GM19438 (cell line): ENCODE results near the gene SLC6A6.

ENCODE experiments used
- ATAC-seq: cut with Tn5 transposase; IDR thresholded peaks from one replicate; pipeline ENCODE4 v1.9.1; 2021; ENCODE audit warnings: low read depth; ENCODE audit not compliant: unreplicated experiment

The SLC6A6 gene

DNA sequence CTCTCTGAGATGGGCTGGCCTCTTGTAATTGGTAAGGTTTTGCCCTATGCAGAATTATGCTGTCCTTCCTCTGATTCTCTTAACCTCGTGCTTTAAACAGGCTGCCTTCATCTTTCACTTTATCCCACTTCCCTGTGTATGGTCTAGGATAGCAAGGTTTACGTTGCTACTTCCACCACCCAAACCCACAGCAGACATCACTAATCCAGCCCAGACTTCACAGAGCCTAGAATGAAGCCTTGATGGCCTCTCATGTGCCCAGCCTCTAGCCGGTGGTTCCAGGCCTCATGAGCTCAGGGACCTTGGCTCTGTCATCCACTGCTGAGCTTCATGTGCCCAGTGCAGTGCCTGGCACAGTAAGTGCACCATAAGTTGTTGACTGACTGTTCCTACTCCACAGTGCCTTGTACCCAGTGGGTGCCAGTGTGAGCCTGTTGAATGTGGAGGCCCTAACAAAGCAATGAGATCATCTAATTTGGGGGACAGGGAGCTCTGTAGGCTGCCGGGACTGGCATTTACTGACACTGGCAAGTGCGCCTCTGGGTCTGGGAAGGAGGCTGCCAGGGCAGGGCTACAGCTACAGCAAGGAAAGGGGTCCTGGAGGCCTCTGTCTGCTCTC is 12.5 kb downstream of the SLC6A6 start:
- no peak for ATAC-seq

DNA sequence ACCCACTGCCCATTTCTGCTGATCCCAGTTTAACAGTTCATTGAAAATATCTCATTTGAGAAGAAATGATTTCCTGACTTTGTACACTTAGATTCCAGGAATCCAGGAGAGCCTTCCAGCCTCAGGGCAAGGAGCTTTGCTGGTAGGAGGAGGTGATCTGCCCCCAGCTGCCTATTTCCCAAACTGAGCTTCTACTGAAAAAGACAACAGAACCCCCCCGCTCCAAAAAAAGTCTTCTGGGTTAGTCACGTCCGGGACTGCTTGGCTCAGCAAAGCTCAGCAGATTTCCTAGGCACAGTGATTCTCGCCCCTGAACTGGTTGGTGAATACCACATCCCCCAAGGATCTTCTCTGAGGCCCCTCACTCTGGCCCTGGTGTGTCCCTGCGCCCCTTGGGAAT is 13.1 kb downstream of the SLC6A6 start:
- no peak for ATAC-seq

DNA sequence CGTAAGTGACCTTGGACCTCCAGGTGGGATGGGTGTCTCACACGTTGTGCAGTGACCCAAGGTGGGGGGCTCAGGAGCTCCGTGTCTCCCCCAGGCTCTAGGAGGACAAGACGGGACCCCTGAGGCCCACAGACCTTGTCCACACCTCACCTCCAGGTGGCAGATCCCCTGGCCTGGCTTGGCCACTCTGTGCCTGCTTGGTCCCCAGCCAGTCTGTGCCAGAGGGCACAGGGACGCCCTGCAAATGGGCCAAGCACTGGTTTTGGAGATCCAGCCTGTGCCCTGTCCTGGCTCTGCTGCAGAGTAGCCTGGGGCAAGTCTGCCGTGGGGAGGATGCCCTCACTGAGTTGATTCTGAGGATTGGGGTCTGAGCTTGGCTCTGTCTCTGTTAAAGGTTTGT is 14.0 kb downstream of the SLC6A6 start:
- ATAC-seq = no peak

DNA sequence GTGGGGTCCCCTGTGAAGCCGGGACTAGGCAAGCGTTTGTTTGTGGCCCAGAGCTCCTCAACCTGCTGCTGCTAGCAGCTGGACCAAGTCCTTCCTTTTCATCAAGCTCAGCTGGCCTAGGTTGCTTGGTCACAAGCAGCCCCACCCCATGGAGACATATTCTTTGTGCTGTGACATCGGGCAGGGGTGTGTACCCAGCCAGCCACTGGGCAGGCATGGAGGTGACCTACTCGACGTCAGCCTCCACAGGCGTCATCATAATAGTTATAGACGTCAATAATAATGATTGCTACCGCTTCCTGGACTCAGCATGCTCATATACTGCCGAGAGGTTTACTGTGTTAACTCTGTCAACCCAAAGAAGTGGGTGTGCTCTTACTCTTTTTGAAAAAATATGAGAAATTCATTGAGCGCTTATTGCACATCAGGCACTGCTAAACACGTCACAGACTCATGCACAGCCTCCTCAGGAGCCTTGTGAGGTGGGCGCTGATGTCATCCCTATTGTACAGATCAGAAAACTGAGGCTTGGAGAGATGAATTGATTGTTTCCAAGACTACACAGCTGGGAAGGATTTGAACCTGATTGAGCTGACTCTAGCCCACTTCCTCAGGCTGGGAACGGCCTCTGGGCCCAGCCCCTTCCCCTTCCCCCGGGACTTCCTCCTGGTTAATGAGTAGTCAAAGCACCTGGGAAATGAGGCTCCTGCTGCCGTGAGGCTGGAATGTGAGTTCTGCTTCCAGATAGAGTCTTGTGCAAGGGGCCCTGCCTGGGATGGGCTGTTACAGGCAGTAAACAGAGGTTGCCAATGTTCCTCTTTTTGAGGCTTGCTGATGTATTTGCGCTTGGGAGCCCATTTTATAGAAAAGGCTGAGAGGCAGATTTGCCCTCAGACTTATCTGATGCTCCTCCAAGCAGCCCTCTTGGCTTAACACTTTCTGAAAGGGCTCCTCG is 16.2 kb downstream of the SLC6A6 start:
- no peak for ATAC-seq

DNA sequence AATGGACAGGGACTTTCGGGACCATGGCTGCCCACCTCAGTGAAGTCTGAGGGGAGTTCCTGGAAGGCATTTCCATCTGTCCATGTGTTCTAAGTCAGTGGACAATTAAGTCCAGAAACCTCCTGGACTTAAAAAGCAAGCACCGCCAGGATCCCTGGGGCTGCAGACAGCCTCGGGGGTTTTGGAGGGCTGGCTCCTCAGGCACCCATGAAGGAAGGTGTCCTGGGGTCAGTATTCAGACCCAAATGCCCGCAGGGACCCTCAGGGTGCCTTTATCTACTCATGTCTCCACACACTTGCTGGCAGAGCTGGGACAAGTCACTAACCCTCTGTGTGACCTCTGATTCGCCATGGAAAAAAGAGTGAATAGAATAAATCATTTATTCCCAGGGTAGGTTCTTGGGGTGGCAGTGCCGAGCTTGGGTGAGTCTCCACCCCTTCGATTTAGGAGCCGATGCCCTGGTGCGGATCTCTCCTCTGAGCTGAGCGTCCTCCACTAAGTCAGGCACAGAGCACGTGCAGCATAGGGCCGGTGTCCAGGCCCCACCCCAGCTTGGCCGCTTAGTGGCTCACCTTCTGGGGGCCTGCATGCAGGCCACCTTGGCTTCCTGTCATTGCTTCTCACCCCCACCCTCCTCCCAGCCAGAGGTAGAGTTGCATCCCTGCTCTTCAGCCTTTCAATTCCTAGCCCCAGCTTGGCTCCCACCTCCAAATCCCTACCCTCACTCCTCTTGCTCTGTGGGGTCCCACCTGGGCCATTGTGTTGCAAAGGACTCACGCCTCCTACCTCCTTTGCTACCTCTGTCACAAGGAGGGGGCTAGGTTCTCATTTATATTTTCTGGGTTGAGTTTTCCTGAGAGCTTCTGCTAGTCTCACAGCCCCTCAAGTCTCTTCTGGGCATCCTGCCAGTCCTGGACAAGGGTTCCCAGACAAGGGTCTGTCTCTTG is 19.9 kb downstream of the SLC6A6 start:
- no peak for ATAC-seq

DNA sequence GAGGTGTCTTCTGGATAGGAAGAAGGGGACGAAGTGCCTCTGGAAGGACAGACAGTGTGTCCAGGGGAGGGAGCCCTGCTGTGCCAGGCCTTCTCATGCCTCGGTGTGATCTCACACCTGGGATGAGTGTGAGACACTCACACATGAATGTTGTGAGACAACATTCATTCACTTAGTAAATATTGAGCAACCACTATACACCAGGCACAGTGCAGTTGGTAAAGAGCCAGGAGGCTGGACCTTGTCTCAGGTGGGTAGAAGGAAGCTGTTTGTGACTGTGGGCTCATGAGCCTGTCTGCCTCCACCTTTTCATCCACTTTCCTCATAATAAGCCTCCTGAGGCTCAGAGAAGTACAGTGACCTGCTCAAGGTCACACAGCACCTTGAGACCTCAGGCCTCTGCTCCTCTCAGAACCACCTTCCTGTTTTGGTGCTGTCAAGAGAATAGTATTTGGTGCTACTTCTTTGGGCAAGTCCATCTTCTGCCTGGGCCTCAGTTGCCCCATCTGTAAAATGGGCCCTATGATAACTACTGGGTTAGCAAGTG is 20.9 kb downstream of the SLC6A6 start:
- no peak for ATAC-seq

DNA sequence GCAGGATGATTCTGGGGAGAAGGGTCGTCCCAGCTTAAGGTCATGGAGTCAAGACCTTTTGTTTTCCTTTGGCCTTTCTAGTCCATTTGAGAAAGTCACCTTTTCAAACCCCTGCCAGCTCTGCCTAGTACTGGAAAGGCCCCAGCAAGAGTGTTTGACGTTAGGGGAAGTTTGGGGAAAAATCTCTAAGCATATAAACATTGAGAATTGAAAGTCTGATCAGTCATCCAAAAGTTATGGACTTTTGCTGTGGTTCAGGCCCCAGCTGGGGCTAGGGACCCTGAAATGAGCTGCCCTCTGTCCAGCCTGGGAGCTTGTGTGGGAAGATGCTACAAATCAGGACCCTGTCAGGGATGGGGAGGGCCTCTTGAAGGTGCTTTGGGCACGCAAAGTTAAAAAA is 21.6 kb downstream of the SLC6A6 start:
- ATAC-seq = no peak

DNA sequence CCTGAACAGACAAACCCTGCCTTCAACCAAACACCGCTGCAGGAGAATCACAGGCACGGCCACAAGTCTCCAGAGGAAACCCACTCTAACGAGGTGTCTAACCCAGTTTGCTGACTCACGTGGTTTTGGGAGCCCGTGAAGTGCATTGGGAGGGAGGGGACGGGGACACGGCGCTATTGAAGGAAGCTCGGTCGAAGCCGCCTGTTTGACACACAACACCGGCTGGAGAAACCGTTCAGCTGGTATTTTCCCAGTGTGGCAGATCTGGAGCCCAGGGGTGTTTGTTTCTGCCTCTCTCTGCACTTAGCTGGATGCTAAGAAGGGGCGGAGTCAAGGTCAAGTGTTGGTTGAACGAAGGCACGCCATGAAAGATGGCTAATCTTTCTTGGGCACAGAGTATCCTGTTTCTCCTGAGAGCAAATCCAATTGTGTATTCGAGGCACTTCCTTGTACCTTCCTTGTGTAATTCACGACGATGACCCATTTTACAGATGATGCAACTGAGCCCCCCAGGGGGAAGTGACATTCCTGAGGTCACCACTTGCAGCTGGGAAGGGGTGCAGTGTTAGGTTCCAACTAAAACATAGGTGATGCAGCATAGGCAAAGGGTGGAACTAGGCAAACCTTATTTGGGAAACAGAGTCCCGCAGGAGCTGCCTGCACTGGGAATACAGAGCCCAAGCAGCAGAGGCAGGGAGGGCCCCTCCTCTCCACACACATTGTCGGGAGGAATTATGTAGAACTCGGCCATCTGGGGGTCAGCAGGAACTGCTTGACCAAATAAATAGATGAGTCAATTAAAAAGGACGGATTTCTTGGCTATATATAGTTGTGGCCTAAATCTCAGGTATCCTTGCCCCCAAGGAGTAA is 22.5 kb downstream of the SLC6A6 start:
- no peak for ATAC-seq

DNA sequence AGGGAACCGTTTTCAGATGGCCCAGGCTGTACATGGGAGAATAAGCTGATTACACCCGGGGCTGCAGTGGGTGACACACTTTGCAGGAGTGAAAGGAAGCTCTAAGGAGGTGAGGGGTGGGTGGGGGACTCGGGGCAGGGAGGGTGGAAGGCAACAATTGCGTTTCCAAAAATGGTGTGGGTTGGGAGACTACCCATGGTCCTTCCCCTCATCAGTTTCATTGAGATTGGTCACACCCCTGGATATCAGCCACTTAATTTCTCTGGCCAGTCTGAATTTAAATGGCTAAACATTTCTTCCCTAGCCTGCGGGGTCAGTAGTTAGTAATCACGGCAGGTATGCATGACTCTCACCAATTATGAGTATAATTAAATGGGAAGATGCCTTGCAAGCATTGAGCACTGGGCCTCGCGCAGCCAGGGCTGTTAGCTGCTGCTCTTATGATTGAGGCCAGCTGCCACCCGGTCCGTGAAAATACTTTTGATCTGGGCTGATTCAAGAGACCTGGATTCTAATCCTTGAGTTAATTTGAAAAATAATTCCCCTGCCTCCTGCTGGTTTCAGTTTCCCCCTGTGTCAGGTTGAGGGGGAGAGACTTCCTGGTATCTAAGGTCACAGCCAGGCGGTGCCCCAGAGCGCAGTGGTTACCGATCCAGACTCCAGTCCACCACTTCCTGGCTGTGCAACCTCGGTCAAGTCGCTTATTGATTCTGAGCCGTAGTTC is 23.3 kb downstream of the SLC6A6 start:
- peak; percentile 75 for ATAC-seq

DNA sequence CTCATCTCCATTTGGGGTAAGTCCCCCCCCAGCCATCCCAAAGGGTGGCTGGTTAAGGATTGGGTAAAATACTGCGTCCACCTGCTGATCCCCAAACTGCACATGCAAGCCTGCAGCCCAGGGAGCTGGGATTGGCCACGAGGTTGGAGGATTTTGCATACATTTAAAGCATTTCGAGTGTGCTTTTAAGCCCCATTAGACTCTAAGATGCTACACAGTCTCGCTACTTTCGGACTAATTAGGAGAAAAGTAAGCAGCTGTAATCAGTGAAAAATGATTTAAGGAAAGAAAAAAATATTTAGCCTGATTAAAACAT is 23.9 kb downstream of the SLC6A6 start:
- no peak for ATAC-seq

DNA sequence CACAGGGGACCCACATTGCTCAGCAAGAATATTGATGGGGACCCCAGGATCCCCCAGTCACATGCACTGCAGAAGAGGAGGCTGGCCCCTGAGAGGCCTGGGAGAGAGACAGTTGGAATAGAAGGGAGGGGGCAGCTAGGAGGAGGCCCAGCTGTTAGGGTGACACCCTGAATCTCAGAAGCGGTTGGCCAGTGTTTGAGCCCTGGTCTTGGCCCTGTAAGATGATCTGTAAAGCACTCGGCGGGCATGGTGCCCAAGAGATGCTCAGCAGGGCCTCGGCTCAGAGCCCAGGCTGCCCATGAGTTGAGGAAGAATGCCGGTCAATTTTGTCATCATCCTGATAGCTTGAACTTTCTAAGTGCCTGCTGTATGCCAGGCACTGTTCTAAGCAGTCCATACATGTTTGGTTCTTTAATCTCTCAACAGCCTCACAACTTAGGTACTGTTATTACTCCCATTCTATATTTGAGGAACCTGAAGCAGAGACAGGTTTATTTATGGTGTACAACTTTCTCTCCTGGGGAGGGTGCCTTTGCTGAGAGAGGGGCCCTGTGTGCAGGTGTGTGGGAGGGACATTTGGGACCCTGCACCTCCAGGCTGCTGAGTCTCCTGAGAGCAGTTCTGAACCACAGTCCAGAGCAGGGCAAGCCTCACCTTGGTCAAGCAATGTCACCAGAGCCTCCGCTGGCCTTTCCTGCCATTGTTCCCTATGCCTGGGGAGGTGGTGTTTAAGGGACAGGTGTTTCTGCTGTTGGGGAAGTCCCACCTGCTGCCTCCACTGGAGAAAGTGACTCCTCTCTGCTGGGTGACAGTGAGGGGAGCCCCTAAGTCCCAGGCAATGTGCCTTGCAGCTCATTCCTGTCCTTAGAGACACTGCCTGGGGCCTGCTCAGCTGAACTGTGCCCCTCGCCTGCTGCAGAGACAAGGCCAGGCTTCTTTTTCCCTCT is 26.0 kb downstream of the SLC6A6 start:
- ATAC-seq = no peak

DNA sequence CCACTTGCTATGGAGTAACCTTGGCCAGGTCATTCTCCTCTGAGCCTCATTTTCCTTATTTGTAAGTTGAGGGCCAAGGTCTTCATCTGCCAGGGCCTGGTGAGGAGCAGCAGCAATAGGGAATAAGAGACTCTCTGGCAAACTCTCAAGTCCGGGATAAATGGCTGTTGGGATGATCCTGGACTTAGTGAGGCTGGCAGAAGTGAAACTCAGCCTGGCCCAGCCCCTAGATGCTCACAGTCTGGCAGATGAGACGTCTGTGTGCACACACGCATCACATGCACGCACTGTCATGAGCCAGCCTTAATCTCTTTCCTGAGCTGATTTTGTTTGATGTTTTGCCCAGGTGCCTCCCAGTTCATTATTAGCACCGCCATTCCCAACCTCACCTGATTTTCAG is 26.8 kb downstream of the SLC6A6 start:
- no peak for ATAC-seq

DNA sequence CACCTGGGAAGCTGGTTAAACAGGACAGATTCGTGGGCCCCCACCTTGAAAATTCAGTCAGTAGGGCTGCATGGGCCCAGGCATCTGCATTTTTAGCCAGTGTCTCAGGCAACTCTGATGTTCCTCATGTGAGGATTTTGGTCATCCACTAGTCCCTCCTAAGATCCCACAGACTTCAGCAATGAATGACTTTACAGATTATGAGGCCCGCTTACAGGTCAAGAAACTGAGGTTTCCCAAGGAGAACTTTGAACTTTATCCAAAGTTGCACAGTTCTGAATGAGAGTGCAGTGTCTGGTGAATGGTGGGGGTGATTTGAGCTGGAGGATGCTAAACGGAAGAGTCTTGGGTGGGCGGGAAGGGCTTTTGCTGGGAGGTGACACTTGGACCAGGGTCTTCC is 27.2 kb downstream of the SLC6A6 start:
- no peak for ATAC-seq

DNA sequence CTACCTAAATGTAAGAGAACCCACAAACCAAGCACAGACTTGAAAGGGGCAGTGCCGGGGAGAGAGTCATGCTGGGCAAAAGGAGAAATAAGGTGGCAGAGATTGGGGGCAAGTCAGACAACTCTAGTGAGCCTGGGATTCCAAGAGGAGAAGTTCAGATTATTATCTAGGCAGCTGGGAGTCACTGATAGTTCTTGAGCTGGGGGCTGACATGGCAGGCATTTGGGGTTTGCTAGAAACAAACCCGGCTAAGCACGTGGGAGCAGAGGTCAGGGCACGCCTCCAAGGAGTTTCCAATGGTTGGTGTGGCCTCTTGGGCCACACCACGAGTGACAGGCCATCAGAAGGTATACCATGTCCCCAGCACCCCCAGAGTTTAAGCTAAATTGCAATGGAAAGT is 27.6 kb downstream of the SLC6A6 start:
- no peak for ATAC-seq

DNA sequence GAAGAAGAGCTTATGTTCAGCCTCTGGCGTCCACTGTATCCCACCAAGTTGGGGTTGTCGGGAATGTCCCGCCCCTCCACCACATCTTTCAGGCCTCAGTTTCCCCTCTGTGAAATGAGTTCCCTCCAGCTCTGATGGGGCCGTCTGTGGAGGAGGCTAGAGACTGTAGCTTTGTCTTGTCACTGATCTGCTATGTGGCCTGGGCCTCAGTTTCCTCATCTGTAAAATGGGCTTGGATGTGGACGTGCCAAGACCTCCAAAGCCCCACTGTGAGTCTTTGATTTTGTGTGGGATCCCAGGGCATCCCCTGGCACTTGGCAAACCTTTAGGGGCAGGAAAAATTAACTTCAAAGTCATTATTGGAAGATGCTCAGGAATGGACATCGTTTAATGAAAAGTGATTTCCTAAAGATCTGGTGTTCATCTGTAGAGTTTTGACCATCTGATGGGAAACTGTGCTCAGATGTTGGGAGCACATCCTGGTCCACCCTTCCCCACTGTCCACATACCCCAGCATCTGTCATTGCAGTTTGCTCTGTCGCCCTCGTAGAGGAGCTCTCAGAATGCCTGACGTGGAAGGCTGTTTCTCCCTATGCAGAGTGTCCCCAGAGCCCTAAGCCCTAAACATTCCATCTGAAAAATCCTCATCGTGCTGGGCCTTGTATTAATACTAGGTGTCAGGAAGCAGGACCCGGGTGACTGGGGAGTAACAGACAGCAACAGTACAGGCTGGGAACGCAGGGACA is 28.5 kb downstream of the SLC6A6 start:
- no peak for ATAC-seq

DNA sequence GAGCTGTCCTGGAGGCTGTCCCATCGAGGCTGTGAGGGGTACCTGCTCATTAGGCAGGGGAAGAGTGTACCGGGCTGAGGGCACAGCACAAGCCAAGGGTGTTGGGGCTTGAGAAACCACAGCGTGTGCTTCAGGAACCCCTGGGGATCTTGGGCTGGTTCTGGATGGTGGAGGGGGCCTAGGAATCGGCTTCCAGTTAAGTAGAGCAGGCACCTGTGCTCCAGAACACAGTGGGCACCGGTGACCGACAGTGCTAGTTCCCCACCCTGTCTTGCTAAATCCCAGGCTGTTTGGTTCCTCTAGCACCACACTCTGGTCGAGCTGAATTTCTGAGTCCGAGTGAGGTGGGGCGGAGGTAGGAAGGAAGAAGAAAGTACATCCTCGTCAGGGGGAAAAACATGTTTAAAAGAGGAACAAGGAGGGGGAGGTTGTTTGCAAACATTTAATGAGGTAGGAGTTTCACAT is 29.1 kb downstream of the SLC6A6 start:
- peak; percentile 35 for ATAC-seq
